SKM-1 treated with dmso at 0.1 percent for 144 hours (cell line): ENCODE data around the gene G6PD.
"Not testable (repeated sequence)": the region's sequence is repeated elsewhere in the genome, so short reads cannot be mapped to it uniquely, and the experiment has no call there.

Experiments used
- DNase-seq: peaks from one replicate; lab custom pipeline; 2025; ENCODE audit not compliant: unreplicated experiment; lab: John Stamatoyannopoulos, UW

Gene G6PD

DNA sequence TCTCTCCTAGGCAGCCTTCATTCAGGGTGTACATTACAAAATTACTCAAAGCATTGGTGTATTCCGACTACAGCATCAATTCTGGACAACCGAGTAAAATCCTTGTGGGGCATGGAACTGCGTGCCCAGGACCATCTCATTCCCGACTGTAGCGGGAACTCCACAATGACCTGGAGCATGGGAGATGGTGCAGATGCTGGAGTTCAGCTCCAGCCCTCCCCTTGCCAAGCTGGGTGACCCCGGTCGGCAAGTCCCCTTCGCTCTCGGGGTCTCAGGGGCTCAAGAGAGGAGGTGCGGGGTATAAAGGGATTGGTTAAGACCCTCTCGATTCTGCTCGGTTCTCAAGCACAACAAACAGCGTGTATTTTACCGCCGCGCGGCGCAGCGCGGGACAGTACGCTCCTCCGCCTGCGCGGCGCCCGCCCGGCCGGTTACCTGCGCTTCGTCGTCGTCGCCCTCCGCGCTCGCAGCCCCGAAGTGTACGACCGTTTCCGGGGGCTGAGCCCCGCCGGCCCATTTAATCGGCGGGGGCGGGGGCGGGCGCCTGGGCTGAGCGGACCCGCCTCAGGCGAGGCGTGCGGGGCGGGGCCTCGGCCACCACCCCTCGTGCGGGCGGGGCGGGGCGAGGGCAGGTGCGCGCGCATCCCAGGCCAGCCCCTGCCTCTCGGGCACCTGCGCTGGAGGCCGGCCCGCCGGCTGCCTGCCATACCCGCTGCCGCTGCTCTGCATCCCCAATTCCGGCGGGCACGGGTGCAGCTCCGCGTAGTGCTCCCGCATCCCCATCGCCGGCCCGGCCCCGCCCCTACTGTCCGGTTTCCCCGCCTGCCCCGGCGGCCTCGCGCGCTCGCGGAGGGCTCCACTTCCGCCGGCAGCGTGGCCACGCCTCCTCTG, at the start of gene G6PD:
TSS of gene G6PD (minus strand) at position 493 of the 891 bp plus-strand sequence. CDS start 691 bp downstream, outside the sequence.
- DNase-seq = peak; percentile 18

DNA sequence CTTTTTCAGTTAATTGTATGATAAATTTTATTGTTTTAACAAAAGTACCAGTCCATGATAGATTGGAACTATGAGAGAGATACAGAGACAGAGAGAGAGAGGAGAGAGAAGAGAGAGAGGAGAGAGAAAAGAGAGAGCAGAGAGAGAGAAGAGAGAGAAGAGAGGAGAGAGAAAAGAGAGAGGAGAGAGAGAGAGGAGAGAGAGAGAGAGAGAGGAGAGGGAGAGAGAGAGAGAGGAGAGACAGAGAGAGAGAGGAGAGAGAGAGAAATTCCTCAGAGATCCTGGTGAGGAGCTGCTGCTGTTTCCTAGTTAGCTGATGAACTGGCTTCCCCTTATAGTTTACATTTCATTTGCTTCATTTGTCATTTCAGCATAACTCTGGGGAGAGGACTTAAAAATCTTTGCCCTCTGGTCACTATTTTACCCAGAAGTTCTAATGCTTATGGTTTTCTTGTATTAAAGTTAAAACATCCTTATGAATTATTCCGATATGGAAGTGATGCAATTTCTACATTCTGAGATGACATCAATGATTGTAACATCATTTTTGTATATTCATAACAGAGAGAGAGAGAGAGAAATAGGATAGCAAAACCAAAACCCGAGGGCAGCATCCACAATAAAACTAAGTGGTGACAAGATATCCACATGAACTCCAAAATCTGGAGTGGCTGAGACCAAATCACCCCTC, 49.1 kb upstream of the G6PD start:
- no peak for DNase-seq

DNA sequence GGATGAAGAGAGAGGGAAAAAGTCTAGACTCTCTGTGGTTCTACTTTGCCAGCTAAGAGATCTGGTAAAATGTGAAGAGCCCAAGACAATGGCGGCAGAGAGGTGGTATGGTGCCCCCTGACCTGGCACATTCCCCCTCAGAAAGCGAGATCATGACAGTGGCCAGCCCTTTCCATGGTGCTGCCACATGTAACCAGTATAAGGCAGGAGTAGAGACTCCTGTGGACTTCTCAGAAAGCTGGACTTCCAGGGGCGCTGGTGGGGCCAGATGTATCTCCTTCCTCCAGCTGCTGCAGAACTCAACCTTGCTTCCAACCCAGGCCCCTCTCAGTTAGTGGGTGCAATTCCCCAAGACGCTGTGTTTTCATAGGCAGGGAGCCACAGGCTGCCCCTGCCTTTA, 47.8 kb upstream of the G6PD start:
- DNase-seq = no peak

DNA sequence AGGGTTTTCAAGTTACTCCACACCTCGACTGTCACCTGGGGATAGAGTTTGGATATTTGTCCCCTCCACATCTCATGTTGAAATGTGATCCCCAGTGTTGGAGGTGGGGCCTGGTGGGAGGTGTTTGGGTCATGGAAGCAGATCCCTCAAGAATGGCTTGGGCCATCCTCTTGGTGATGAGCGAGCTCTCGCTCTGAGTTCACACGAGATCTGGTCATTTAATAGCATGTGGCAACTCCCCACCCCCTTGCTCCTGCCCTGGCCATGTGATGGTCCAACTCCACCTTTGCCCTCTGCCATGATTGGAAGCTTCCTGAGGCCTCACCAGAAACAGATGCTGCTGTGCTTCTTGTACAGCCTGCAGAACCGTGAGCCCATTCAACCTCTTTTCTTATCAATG, 46.6 kb upstream of the G6PD start:
- no peak for DNase-seq

DNA sequence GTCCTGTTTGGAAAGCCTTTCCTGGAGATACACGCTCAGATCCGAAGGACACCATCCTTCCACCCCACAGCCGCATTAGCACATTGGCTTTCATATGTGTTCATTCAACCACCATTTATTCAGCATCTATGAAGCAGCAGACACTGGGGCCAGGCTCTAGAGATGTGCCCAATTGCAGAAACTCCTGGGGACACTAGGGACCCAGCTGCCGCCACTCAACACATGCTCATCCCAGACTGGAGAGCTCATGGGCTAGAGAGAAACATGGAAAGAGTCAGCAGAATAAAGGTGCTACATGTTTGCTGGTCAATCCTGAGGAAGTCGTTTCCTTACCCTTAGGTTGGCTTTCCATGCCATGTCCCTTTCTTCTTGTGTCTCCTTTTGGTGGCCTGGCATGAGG, 45.9 kb upstream of the G6PD start:
- no peak for DNase-seq

DNA sequence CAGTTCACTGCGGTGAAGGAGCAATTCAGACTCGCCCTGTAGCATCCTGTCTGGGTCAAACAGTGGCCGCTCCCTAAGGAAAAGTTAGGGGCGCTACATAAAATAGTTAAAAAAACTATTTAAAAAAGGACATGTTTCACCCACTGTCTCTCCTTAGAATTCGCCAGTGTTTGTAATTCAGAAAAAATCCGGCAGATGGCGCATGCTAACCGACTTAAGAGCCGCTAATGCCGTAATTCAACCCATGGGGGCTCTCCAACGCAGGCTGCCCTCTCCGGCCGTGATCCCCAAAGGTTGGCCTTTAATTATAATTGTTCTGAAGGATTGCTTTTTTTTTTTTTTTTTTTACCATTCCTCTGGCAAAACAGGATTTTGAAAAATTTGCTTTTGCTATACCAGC, 43.8 kb upstream of the G6PD start:
- not testable (repeated sequence) for DNase-seq

DNA sequence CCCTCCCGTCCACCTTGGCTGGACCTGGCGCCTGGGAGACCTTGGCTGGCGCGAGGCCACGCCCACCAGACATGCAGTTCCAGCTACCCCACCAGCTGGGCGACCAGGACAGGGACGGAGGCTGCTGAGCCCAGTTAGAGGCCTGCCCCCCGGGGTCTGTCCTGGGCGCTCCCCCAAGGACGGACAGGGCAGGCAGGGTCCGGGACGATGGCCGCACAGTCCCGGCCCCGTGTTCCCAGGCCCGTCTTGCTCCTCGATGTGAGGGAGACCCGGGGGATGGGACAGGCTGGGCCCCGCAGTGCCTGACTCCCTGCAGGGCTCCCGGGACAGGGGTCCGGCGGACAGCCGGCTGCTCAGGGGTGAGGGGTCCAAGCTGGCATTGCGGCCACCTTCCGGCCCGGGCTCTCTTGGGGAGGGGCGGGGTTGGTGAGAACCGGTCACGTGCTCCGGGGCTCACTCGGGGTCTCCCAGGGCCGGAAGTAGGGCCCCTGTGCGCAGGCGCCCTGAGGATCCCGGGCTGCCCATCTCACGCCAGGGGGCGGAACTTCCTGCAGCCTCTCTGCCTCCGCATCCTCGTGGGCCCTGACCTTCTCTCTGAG, 38.0 kb upstream of the G6PD start, which contains the start of gene CTAG1A:
TSS of gene CTAG1A (plus strand) at position 549 of the 599 bp plus-strand sequence. CDS start 74 bp downstream, outside the sequence.
- DNase-seq = not testable (repeated sequence)

DNA sequence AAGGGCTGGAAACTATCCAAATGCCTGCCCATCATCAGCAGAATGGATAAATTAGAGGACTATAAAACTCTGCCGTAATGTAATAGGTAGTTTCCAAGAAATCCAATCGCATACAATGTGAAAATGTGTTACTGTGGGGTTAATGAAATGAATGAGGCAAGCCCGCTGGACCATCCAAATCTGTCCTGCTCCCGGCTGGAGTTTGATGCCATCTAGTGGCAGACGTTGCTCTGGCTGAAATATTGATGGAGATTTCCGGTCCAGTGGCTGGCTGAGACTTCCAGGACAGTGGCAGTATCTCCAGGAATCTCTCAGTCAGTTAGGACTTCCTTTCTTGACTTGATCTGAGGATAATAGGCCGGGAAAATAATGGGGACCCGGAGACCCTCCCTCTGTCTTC, 36.3 kb upstream of the G6PD start:
- DNase-seq = not testable (repeated sequence)

DNA sequence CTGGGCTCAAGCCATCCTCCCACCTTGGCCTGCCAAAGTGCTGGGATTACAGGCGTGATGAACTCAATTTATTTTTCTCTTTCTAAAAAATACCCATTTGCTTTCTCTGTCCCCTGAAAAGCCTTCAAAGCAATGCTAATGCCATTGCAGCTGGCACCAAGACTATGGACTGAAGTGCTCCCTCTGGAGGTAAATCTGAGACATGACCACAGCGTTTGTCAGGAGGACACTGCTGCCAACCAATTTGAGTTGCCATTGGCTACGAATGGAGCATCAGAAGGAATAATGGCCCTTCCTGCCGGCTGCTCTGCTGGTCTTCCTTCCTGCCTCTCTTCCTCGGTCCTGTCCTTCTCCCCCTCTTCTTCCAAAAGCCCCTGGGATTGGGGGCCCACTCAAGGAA, 28.4 kb upstream of the G6PD start:
- not testable (repeated sequence) for DNase-seq

DNA sequence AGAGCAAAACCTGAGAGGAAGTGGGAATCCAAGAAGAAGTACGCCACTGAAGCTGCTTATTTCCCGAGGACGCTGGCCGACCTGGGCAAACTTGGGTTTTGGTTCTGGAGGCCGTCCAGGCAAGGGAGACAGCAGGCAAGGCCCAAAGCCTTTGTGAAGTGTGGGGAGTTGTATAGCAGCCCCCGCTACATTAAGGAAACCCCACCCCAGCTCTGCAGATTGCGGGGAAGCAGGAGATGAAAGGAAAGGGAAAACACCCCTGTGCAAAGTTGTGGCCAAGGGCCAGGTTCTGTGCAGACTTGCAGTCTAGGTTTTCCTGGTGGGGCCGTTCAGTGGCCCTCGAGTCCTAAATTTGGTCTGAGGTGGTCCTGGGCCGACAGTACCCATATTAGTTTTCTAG, 26.4 kb upstream of the G6PD start:
- DNase-seq = not testable (repeated sequence)

DNA sequence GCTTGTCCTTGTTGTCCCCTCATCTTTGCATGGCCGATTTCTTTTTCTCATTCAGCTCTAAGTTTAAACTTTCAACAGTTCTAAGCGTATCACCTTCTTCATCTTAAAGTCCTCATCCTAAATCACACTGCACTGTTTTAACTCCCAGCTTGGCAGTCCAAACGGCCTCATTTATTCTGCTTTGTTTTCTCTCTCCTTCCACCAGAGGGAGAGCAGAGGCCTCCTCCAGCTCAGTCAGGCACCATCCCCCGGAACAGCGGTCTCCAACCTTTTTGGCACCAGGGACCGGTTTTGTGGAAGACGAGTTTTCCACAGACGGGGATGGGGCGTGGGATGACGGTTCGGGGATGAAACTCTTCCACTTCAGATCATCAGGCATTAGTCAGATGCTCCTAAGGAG, 23.7 kb upstream of the G6PD start:
- DNase-seq = not testable (repeated sequence)

DNA sequence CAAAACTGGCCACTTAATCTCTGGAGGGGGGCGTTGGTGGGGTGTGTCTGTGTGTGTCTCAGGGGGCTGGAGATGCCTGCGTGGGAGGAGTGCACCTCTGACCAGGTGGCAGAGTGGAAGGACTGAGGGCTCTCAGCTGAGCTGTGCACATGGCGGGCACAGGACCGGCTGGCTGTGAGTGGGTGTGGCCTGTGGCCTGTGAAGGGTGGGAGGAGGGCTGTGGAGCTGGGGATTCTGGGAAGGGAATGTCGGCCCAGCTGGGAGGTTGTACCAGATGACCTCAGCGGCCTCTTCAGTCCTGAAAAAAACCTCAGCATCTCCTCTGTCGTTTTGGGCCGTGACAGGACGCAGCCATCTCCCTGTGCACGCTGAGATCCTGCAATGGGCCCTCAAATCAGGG, 15.6 kb upstream of the G6PD start:
- DNase-seq = not testable (repeated sequence)

DNA sequence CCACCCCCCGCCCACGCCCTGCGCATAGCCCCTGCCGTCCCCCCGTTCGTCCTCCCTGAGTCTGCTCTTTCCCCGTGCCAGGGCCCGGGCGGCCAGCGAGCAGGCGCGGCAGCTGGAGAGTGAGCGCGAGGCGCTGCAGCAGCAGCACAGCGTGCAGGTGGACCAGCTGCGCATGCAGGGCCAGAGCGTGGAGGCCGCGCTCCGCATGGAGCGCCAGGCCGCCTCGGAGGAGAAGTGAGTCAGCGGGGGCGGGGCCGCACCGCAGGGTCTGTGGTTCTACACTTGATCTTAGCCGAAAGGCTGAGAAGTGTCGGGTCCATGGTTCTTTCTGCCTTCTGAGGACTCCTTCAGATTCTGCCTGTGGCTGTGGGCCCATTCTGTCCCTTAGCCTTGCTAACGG, 13.7 kb upstream of the G6PD start:
- not testable (repeated sequence) for DNase-seq

DNA sequence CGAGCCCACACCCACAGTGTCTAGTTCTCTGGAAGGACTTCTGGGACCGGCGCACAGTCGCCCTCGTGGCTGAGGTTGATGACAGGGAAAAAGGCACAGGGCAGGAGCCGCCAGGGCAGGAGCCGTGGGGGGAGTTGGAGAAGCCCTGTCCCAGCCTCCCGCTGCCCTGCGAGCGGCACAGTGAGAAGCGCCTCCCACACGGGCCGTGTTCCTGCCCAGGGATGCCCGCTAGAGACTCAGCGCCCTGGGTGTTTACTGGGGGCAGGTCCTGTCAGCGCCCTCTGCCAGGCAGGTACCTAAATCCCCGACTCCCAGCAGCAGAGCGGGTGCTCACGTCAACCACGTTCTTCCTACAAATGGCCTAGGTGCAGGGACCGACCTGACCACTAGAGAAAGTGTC, 12.2 kb upstream of the G6PD start:
- DNase-seq = not testable (repeated sequence)

DNA sequence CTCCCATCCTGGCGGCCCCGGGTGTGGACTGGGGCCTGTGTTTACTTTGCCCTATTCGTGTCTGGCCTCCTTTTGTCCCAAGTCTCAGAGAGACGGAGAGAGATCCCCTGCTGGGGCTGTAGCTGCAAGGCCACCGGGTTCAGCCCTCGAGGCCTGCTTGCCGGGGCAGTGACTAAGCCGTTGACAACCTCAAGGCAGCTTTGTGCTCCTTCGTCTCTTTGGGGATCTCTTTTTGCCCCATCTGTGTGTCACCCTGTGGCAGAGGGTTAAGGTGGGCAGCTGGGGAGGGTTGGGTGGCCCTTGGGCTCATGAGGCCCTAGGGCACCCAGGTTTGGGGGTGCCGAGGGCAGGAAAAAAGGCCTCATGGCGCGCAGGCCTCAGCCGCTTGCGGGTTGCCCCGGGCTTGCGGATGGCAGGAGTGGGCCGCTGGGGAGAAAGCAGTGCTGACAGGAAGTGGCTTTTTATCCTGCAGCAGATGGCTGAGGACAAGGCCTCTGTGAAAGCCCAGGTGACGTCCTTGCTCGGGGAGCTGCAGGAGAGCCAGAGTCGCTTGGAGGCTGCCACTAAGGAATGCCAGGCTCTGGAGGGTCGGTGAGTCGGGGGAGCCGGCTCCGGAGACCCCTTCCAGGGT, 11.5 kb upstream of the G6PD start:
- DNase-seq = not testable (repeated sequence)

DNA sequence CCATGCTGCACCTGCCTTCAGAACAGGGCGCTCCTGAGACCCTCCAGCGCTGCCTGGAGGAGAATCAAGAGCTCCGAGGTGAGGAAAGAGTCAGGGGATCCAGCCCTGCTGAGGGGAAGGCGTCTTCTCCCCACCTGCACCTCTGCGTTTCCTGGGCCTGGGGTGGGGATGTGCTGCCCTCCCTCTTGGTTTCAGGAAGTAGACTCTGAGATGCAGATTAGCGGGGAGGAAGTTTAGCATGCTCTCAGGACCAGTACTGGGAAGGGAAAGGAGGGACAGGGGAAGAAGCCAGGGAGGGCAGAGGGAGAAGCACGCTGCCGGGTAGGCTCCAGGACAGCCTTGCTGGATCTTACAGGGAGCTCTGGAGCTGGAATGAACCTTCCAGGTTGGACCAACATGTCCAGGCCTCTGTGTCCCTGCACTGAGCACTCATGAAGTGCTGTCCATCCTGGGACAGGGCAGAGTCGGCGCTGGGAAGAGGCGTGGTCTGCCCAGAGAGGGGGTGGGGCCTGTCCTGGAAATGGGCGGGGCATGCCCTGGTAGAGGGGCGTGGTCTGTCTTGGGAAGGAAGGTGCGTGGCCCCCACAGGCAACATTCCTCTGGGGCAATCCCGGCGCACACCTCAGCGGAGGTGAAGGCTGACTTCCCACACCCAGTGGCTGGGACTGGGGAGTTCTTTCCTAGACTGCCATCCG, 5.6 kb upstream of the G6PD start:
- DNase-seq = not testable (repeated sequence)

DNA sequence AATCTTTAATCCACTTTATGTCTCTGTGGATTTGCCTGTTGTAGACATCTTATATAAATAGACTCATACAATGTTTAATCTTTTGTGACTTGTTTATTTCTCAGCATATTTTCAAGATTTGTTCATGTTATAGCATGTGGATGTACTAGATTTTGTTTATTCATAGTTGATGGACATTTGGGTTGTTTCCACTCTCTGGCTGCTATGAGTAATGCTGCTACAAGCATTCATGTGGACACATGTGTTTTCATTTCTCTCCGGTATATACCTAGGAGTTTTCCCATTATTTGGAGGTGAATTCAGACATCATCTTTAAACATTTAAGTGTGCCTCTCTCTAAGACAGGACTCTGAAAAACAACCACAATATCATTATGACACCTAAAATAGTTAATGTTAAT, 3.1 kb upstream of the G6PD start:
- DNase-seq = no peak

DNA sequence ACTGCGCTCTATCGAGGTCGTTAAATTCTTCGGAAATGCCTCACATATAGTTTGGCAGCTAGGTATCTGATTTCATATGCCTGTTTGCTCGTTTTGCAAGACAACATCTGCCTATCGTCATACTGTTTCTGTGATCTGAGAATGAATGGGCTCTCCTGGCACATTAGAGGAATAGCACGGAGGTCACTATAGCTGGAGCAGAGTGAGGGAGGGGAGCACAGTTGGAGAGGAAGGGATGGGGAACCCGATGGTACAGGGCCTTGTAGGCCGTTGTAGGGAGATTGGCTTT, 1.3 kb upstream of the G6PD start:
- DNase-seq = no peak

DNA sequence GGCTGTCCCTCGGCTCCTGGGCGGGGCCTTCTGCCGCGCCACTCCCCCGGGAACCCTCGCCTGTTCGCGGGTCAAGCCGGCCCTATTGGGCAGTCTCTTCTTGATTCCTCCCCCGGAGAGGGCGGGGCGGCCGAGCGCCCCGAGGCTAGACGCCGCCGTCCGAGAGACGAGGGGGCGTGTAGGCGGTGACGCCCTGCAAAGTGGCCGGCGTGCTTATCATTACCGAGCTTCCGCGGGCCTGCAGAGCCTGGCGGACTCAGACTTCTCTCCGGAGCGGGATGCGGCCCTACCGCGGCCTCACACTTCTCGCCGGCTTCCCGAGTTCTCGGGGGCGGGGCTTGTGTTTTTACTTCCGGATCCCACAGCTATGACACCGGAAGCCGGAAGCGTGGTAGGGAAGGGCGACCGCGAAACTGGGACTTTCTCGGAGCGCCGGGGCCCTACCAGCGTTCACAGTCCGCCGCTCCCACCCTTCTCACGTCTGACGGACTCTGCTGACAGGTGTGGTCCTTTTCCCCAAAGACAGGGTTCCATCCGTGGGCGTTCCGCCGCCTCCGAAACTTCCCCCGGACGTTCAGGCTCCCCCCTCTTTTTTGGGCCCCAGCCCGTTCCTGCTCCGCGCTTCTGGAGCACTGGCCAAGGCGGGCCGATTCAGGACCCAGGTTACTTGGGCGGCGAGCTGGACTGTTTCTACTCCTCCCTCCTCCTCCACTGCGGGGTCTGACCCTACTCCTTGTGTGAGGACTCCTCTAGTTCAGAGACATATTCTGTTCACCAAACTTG, 790 bp upstream of the G6PD start, which contains the start of gene IKBKG:
TSS of gene IKBKG (plus strand) at position 376 of the 783 bp plus-strand sequence. CDS start 4,383 bp downstream, outside the sequence.
- peak; percentile 69 for DNase-seq
